HG03558 (cell line): ENCODE measurements around the gene RAF1.
"Not testable (repeated sequence)": the region's sequence is repeated elsewhere in the genome, so short reads cannot be mapped to it uniquely, and the experiment has no call there.

ENCODE experiments used
- ATAC-seq: cut with Tn5 transposase; IDR thresholded peaks from one replicate; pipeline ENCODE4 v1.9.1; 2021; ENCODE audit warnings: moderate number of reproducible peaks; ENCODE audit not compliant: unreplicated experiment; ENCODE audit errors: extremely low read depth

The RAF1 gene

GRCh38 chr3:12644331-12644937 lies 19.5 kb downstream of the RAF1 start:
- ATAC-seq: no peak

DNA sequence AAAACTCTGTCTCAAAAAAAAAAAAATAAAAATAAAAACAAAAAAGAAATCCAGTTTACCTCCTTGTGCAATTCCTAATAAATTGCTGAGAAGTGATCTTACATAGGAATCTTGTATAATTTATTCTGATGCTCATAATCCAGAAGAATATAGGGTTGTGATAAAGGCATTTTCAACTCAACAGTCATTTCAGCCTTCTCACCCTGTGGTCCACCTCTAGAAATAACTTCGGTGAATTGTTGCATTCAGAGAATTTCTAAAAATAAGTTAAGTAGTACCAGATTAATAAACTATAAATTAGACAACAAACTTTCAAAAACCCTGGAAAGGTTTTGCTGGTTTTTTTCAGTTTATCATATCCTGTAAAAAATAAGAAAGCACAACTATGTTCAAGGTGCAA lies 20.2 kb downstream of the RAF1 start:
- ATAC-seq: no peak

GRCh38 chr3:12643010-12643380 lies 20.9 kb downstream of the RAF1 start:
- ATAC-seq: no peak

- ATAC-seq: not testable (repeated sequence)
Observed at GRCh38 chr3:12640853-12641252, 23.1 kb downstream of the RAF1 start.

- no peak for ATAC-seq
Observed at GRCh38 chr3:12638105-12638504, 25.8 kb downstream of the RAF1 start.

GRCh38 chr3:12633108-12633507 lies 30.8 kb downstream of the RAF1 start:
- no peak for ATAC-seq

DNA sequence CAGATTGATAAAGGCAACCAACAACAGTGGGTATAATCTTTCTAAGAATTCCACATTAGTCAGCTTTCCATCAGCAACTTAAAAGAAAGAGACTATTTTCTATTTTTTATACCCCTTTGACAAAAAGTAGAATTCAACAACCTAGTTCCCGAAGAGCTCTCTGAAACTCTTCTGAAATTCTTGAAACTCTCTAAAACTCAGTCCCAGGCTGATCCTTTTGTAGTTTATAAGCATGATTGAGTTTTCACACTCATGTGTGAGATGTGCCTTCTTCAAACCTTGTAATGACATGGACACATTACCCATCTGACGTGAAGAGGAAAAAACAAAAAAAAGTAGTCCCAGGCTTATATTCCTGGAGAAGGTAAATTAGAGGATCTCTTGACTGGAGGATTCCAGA lies 31.4 kb downstream of the RAF1 start:
- ATAC-seq: no peak

- not testable (repeated sequence) for ATAC-seq
Observed at GRCh38 chr3:12630843-12631242, 33.1 kb downstream of the RAF1 start.

DNA sequence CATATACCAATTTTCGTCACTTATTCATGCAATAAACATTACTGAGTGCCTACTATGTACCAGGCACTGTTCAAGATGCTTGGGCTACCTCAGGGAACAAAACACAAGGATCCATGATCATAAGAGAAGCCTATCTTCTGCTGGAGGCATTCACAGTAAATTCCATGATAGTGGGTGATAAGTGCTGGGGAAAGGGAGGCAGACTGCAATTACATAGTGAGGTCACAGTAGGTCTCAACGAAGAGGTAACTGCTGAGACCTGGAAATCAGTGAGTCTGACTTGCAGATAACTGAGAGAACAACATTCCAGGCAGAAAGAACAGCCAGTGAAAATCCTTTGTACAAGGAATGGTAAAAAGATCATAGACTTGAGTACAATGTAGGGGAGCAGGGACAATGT lies 33.6 kb downstream of the RAF1 start:
- ATAC-seq: no peak

DNA sequence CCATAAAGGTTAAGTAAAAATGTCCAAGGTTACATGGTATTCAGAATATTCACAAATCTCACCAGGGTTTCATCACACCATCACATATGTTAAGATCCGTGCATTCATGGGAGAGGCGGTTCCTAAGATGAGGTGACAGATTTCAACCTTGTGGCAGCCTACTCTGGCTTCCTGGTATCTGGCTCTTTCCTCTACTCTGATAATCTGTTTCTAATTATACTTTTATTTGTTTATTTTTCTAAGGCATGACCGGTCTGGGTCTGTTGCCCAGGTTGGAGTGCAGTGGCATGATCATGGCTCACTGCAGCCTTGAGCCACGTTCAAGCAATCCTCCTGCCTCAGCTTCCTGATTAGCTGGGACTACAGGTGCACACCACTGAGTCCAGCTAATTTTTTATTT lies 34.4 kb downstream of the RAF1 start:
- no peak for ATAC-seq

GRCh38 chr3:12628813-12629212 lies 35.1 kb downstream of the RAF1 start:
- no peak for ATAC-seq

DNA sequence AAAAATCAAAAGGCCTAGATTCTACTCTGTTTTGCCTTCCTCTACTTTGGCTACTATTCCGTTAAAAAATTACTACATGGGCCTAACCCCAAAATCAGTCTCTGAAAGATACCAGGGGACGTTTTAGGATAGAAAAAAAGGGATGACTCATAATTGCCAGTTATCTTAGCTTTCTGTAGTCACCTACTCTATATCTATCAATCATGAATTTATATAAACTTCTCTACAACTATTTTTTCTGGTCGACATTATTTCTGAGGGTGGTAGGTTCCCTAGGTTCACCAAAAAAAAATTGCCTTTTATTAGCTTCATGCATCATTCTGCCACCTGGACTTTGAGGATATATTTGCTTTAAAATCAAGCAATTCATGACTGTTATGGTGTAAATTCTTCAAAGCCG lies 36.5 kb downstream of the RAF1 start:
- no peak for ATAC-seq

- not testable (repeated sequence) for ATAC-seq
Observed at GRCh38 chr3:12624964-12625363, 39.0 kb downstream of the RAF1 start.

- ATAC-seq: no peak
Observed at GRCh38 chr3:12624056-12624455, 39.9 kb downstream of the RAF1 start.

GRCh38 chr3:12622335-12622734 lies 41.6 kb downstream of the RAF1 start:
- ATAC-seq: no peak

DNA sequence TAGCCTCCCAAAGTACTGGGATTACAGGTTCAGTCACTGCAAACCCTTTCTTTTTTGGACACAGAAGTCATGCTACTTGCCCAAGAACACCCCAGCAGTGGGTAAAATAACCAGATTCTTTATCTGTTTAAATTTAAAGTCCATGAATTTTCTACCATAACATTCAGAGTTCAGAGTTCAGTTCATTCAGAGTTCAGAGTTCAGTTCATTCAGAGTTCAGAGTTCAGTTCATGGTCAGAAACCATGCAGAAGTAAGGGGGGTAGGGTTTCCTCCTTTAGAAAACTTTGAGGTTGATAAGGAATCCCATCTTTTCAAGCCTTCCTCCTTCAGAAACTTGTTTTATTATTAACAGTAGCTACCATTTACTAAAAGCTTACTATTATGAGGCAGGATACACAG lies 43.2 kb downstream of the RAF1 start:
- ATAC-seq: no peak

- ATAC-seq: no peak
Observed at GRCh38 chr3:12620305-12620704, 43.6 kb downstream of the RAF1 start.

DNA sequence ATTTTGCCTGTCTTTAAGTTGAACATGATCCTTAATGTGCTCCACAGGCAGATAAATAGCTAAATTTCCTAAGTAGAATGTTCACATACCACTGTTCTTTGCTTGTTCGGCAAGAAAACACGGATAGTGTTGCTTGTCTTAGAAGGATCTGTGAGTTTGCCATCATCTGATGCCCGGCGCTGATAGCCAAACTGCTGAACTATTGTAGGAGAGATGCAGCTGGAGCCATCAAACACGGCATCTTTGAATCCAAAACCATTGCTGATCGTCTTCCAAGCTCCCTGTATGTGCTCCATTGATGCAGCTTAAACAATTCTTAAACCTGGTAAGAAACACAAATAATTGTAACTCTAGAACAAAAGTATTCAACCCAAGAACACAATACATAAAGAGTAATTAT lies 45.5 kb downstream of the RAF1 start:
- ATAC-seq: no peak

DNA sequence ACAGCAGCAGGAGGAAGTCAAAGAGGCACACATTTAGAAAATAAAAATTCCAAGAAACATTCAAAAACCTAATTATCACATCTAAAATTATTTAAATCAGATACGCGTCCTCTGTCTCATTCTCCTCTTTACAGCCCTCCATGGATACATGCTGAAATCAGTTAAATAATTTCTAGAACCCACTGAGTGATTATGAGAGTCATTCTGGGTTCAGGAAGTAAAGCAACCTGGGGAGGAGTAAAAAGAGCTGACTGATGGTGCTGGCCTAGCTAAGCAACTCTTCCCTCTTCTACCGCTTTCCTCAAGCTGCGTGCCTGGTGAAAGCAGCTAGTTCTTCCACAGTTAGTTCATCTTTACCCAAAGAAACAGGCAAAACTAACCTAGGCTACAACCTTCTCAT lies 48.7 kb downstream of the RAF1 start:
- ATAC-seq: no peak

GRCh38 chr3:12613250-12613649 lies 50.7 kb downstream of the RAF1 start:
- no peak for ATAC-seq

DNA sequence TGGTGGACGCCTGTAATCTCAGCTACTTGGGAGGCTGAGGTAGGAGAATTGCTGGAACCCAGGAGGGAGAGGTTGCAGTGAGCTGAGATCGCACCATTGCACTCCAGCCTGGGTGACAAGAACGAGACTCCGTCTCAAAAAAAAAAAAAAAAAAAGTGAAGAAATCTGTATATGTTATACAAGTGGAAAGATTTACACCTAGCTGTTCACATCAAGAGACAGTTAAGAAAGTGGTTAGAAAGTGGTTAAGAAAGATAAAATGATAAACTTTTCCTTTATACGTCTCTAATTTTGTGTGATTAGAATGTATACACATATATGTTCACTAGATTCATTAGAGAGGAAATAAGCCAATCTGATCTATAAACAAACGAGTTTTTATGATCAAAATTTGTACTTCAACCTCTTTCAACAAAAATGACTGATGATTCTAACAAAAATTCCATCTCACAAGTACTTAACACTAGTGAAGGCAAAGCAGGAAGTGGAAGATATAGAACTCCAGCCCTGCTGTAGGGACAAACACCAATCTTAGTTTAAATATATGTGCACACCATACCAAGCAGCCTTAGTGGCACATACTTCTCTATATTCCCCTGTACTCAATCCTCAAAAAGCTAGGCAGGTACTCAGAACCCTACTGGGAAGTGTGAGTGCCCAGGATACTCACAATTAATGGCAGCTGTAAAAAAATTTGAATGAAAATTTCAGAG lies 51.2 kb downstream of the RAF1 start:
- ATAC-seq: no peak

GRCh38 chr3:12611117-12611516 lies 52.8 kb downstream of the RAF1 start:
- no peak for ATAC-seq
